GM19023 (cell line): ENCODE results near the gene VPS9D1.
"Not testable (repeated sequence)": the region's sequence is repeated elsewhere in the genome, so short reads cannot be mapped to it uniquely, and the experiment has no call there.

Experiments
- ATAC-seq: cut with Tn5 transposase; IDR thresholded peaks from one replicate; pipeline ENCODE4 v1.9.1; 2021; ENCODE audit warnings: mild to moderate bottlenecking, moderate library complexity; ENCODE audit not compliant: unreplicated experiment

Gene VPS9D1

GRCh38 chr16:89695086-89695874 lies 25.4 kb downstream of the VPS9D1 start:
- no peak for ATAC-seq

- not testable (repeated sequence) for ATAC-seq
Measured at GRCh38 chr16:89694784-89695085, 26.0 kb downstream of the VPS9D1 start.

- ATAC-seq = no peak
Measured at GRCh38 chr16:89693931-89694783, 26.5 kb downstream of the VPS9D1 start.

GRCh38 chr16:89693289-89693731 lies 27.4 kb downstream of the VPS9D1 start:
- ATAC-seq = no peak

- no peak for ATAC-seq
Measured at GRCh38 chr16:89691986-89692569, 28.6 kb downstream of the VPS9D1 start.

GRCh38 chr16:89691231-89691985 lies 29.3 kb downstream of the VPS9D1 start:
- ATAC-seq = no peak

GRCh38 chr16:89690392-89690901 lies 30.3 kb downstream of the VPS9D1 start:
- ATAC-seq = no peak

- ATAC-seq = not testable (repeated sequence)
Measured at GRCh38 chr16:89689621-89690020, 31.1 kb downstream of the VPS9D1 start.

- no peak for ATAC-seq
Measured at GRCh38 chr16:89689142-89689541, 31.6 kb downstream of the VPS9D1 start.

GRCh38 chr16:89688395-89688794 lies 32.3 kb downstream of the VPS9D1 start:
- no peak for ATAC-seq

GRCh38 chr16:89687092-89687940 lies 33.4 kb downstream of the VPS9D1 start:
- peak; percentile 51 for ATAC-seq

GRCh38 chr16:89686520-89687091 lies 34.1 kb downstream of the VPS9D1 start, which contains the start of gene CDK10:
Gene CDK10 (plus strand): TSS chr16:89686689. CDS start chr16:89686711, 22 bp downstream.
- ATAC-seq = peak; percentile 70

- no peak for ATAC-seq
Measured at GRCh38 chr16:89685916-89686315, 34.8 kb downstream of the VPS9D1 start.

GRCh38 chr16:89678258-89678657 lies 42.4 kb downstream of the VPS9D1 start:
- no peak for ATAC-seq

- ATAC-seq = no peak
Measured at GRCh38 chr16:89672177-89672941, 48.3 kb downstream of the VPS9D1 start.

- not testable (repeated sequence) for ATAC-seq
Measured at GRCh38 chr16:89671565-89671964, 49.1 kb downstream of the VPS9D1 start.

GRCh38 chr16:89670496-89671431 lies 49.9 kb downstream of the VPS9D1 start:
- no peak for ATAC-seq
